ENCODE data around the gene ADAM15.

Gene ADAM15

GRCh38 chr1:155012026-155012546, 39.0 kb upstream of the ADAM15 start:
- DNase-seq: peak; percentile 75

GRCh38 chr1:155012776-155013602, 38.1 kb upstream of the ADAM15 start:
- no peak for DNase-seq

- DNase-seq: peak; percentile 50
These were observed 37.5 kb upstream of the ADAM15 start for GRCh38 chr1:155013632-155014031.

GRCh38 chr1:155014709-155015508, 36.2 kb upstream of the ADAM15 start:
- no peak for DNase-seq

- DNase-seq: peak; percentile 10
These were observed 35.4 kb upstream of the ADAM15 start for GRCh38 chr1:155015527-155016230.

- DNase-seq: peak; percentile 26
These were observed 34.8 kb upstream of the ADAM15 start for GRCh38 chr1:155016231-155016831.

GRCh38 chr1:155017041-155017945, 33.8 kb upstream of the ADAM15 start:
- DNase-seq: peak; percentile 92

GRCh38 chr1:155017946-155018316, 33.2 kb upstream of the ADAM15 start:
- no peak for DNase-seq

GRCh38 chr1:155018617-155019348, 32.3 kb upstream of the ADAM15 start:
- no peak for DNase-seq

- no peak for DNase-seq
These were observed 31.5 kb upstream of the ADAM15 start for GRCh38 chr1:155019377-155020245.

GRCh38 chr1:155022136-155022926, 28.8 kb upstream of the ADAM15 start:
- no peak for DNase-seq

- no peak for DNase-seq
These were observed 28.2 kb upstream of the ADAM15 start for GRCh38 chr1:155022927-155023236.

- DNase-seq: no peak
These were observed 27.5 kb upstream of the ADAM15 start for GRCh38 chr1:155023627-155024026.

- DNase-seq: no peak
These were observed 26.8 kb upstream of the ADAM15 start for GRCh38 chr1:155024315-155024714.

GRCh38 chr1:155026154-155026553, 25.0 kb upstream of the ADAM15 start:
- no peak for DNase-seq

- DNase-seq: no peak
These were observed 24.5 kb upstream of the ADAM15 start for GRCh38 chr1:155026588-155026987.

- DNase-seq: no peak
These were observed 21.4 kb upstream of the ADAM15 start for GRCh38 chr1:155029513-155030242.

GRCh38 chr1:155030243-155030795, 20.8 kb upstream of the ADAM15 start:
- no peak for DNase-seq

All from activated CD4-positive, alpha-beta T cell treated with anti-CD3 and anti-CD28 coated beads, Interleukin-2, Interleukin-6, amounts not matched to agents 100 ng/mL and 50 ng/mL, durations not matched to agents 16 hours and 8 hours (primary cell).